ENCODE measurements around the gene MAGI3.

GRCh38 chr1:113677250-113678158, 287.2 kb downstream of the MAGI3 start:
- TF ChIP-seq JUN (CRISPR knock-in tag; IDR thresholded peaks at IDR 0.05): no peak
- TF ChIP-seq HNF1A (IDR thresholded peaks at IDR 0.05; ENCODE audit: low read depth): no peak
- TF ChIP-seq HNF1A (CRISPR knock-in tag; IDR thresholded peaks at IDR 0.05; ENCODE audit: borderline replicate concordance): no peak
- TF ChIP-seq SSRP1 (CRISPR knock-in tag; IDR thresholded peaks at IDR 0.05): no peak
- peak; percentile 79 for TF ChIP-seq SMC3 (IDR thresholded peaks at IDR 0.05; ENCODE audit: low read length)
- TF ChIP-seq GABPB1 (CRISPR knock-in tag; IDR thresholded peaks at IDR 0.05): no peak
- TF ChIP-seq RAD51 (IDR thresholded peaks at IDR 0.05; ENCODE audit: borderline replicate concordance): no peak
